Fibroblast of skin of right quadriceps (primary cell): ENCODE data around the gene LAMB4.
"Not testable (repeated sequence)": the region's sequence is repeated elsewhere in the genome, so short reads cannot be mapped to it uniquely, and the experiment has no call there.

Experiments
- DNase-seq: peaks from one replicate; pipeline ENCODE4 v3.0.0-alpha.2; 2013

The LAMB4 gene

DNA sequence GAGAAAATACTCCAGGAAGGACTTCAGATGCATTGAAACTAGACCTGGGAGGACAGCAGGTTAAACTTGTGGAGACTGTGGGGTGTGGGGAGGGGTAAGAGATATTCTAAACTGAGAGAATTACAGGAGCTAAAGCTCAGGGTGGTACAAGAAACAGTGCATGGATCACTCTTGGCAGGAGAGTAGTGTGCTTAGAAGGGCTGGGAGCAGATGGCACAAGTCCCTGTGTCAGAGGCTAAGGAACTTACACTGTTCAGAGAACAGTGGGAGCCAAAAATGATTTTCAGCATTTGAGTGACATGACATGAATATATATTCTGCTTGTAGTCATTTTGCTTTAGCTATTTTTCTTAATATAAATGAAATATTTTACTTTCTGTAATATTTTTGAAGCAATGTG, 91.2 kb downstream of the LAMB4 start:
- DNase-seq = no peak

- no peak for DNase-seq
Measured at GRCh38 chr7:108037741-108038140, 92.4 kb downstream of the LAMB4 start.

GRCh38 chr7:108037140-108037539, 93.0 kb downstream of the LAMB4 start:
- no peak for DNase-seq

GRCh38 chr7:108034586-108034985, 95.6 kb downstream of the LAMB4 start:
- no peak for DNase-seq

GRCh38 chr7:108033776-108034497, 96.2 kb downstream of the LAMB4 start:
- DNase-seq = no peak

- not testable (repeated sequence) for DNase-seq
Measured at GRCh38 chr7:108033309-108033708, 96.9 kb downstream of the LAMB4 start.

DNA sequence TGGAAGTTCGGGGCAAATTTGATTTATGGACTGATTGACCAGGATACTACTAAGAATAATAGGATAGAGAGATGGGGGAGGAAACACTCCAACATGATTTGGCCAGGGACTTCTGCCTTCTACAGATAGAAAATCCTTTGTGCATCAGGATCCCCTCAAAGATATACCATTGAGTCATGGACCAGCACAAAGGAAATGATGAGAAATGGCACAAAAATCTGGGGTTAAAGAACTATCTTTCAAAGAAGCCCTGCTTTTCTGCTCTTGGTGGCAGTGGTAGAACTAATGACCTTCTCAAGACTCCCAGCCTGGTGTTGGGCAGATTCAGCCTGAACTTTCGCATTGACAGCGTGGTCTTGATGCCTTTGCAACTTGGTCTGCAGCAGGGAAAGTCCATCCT, 99.6 kb downstream of the LAMB4 start:
- DNase-seq = peak; percentile 69

GRCh38 chr7:108029034-108029433, 101.1 kb downstream of the LAMB4 start:
- DNase-seq = no peak

DNA sequence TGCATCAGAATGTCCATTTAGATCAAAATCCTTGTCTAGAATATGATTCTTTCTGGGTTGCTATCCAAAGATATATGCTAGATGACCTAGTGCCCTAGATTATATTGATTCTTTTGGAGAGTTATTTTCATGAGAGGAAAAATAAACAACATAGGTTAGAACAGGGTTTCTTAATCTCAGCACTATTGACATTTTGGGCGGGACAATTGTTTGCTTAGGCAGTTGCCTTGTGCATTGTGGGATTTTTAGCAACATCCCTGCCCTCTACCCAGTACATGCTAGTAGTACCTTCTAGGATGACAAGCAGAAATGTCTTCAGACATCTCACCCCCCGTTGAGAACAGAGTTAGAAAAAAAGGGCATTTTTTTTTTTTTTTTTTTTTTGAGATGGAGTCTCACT, 102.0 kb downstream of the LAMB4 start:
- DNase-seq = no peak

DNA sequence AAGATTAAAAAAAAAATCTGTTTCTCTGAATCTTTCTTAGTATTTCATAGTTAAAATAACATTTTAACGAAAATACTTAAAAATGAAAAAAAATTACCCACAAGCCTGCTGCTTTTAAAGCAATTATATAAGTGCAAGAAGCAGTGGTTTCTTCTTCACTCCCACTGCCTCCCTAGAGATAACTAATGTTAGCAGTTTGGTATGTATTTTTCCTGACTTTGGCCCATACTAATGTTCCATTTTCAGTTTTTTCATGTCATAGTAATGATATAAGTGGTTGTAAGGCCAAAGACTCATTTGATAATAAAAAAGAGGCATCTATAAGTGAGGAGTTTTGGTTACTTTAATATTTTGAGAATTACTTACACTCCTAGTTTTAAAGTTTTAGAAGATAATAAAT, 102.9 kb downstream of the LAMB4 start:
- no peak for DNase-seq

DNA sequence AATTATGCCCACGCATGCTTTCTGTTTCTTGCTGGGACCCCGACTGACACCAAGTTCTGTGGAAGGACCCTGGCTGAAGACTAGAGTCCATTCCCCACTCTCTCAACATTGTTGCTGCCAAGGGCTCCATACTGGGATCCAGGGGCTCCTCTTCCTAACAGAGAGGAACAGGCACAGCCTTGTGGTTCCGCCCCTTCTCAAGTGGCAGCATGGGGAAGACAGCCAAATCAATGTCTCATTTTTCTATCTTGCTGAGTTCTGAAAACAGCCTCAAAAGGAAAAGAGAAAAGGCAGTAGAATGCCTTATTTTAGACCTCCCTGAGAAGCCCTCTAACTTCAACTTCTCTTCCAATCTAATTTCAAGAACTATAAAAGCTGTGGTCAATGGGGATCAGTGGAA, 103.5 kb downstream of the LAMB4 start:
- DNase-seq = no peak

DNA sequence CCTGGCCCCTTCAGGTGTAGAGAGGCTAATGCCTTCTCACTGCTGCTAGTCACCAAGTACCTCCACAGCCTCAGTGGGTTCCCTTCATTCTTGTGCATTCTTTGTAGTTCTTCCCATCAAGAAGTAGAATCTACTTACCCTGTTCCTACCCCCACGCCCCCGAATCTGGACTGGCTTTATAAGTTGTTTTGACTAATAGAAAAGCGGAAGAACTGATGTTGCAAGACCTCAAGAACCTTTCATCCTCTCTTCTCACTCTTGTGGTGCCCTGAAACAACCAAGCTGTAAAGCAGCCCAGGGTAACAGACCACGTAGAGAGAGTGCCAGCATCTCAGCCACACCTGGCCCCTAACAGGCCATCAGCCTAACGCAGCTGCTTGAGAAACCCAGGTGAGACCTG, 104.0 kb downstream of the LAMB4 start:
- no peak for DNase-seq

- DNase-seq = no peak
Measured at GRCh38 chr7:108024538-108024937, 105.6 kb downstream of the LAMB4 start.

GRCh38 chr7:108020585-108020984, 109.6 kb downstream of the LAMB4 start:
- DNase-seq = no peak

GRCh38 chr7:108018668-108019067, 111.5 kb downstream of the LAMB4 start:
- no peak for DNase-seq

DNA sequence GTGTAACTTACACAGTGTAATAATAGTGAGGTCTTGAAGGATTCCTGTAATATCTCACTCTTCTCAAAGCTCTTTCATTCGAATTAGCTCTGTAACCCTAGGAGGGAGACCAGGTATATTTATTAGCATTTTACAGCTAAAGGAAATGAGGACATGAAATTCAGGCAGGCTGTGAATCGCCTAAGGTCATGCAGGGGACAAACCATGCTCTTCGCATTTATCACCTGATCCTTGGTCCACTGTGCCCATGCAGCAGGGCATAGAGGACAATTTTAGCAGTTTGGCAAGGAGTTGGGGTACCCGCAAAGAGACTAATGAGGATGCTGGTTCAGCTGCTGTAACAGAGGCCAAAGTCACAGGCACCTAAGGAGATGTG, 112.4 kb downstream of the LAMB4 start:
- no peak for DNase-seq

GRCh38 chr7:108016841-108017775, 113.1 kb downstream of the LAMB4 start:
- peak; percentile 64 for DNase-seq

- no peak for DNase-seq
Measured at GRCh38 chr7:108015740-108016139, 114.4 kb downstream of the LAMB4 start.

DNA sequence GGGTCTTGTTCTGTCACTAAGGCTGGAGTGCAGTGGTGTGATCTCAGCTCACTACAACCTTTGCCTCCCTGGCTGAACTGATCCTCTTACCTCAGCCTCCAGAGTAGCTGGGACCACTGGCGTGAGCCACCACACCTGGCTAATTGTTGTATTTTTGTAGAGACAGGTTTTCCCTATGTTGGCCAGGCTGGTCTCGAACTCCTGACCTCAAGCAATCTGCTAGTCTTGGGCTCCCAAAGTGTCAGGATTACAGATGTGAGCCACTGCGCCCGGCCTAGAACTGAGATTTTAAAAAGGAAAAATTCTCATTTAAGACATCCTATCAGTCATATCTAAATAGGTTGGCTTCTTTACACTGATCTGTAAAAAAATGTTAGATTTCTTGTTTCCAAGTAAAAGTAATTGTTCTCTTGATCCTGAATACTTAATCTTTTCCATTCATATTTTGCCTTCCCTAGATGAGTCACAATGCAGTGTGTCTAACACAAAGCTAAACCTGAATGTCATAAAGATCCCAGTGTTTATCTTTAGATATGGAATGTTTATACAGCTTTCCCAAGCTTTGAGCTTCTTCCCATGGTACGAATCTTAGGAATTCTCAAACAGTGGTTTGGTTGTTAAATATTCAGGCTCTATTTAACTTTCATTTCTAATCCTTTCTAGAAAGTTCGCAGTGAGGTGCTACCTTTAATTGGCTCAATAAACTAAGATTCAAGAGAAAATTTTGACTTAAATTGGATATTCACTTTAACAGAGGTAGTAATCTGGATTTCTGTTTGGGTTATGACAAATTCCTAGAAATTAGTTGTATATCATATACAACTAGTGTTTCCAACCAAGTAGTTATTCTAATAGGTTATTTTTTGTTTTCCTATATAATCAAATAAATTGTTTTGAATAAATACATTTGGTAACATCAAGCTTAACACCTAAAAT, 115.1 kb downstream of the LAMB4 start:
- DNase-seq = peak; percentile 88

DNA sequence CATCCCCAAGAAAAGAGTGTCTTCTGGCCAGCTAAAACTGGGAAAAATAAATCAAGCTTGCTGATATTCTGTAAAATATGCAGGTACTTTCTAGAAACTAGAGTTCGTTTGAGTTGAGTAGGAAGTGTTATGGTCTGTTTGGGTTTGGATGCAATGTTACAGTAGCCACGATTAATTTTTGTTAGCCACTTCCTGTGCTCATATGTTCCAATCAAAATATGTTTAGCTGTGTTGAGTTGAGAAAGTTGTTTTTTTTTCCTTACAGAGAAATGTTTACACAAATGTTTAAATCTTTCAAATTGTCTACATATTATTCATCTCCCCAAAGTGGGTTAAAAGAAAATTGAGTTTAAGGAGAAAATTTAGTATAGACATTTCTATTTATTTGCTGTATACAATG, 115.9 kb downstream of the LAMB4 start:
- DNase-seq = peak; percentile 53

GRCh38 chr7:108012499-108013430, 117.4 kb downstream of the LAMB4 start:
- DNase-seq = no peak

DNA sequence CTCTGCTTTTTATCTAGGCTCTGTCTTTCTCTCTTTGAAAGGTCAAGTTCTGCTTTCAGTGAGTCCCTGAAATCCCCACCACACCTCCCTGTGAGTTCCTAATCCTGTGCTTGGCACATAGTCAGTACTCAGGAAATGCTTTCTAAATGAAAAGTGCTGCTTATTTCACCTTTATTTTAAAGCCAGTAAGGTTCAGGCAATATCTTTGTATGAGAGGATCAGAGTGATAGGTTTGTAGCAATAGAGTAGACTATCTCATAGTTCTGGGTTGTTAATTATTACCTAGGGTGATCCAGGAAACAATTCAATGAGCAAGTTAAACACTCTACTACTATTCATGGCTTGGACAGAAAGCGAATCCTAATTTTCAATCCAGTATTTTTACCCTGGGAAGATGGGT, 119.8 kb downstream of the LAMB4 start:
- no peak for DNase-seq
